HepG2 (cell line): Measurements from ENCODE around the gene GLRA3. TPM values are rescaled to one million over a fixed set of nuclear protein-coding genes. Genes with fewer than 3 reads are reported as not detected.
A peak's percentile ranks its signal among the peaks of the same experiment; 100 is the strongest.

Source experiments
- ATAC-seq: fragments of 200-7000 bp; cut with Tn5 transposase; 3 replicates; pipeline ENCODE4 v1.9.1; 2020; ENCODE audit warnings: mild to moderate bottlenecking, moderate library complexity
- BruUV-seq: library from RNA; stranded (reverse); fragments of 400-500 nt; replicated peaks from 2 replicates; lab custom pipeline; 2021; lab: Mats Ljungman, UMichigan
- CTCF ChIA-PET: fragments of 300-600 bp; formaldehyde crosslinking; extraction: SDS; loops from one replicate; lab custom pipeline; 2021; ENCODE audit warnings: low total read pairs, inconsistent platforms, low intra/inter-chr PET ratio; lab: Yijun Ruan, JAX
- POLR2A ChIA-PET: fragments of 350-600 bp; sonication (Branson Sonifier 250); formaldehyde crosslinking; loops from one replicate; lab custom pipeline; 2020; ENCODE audit warnings: antibody characterized with exemption, inconsistent platforms; lab: Yijun Ruan, JAX
- DNase-seq: peaks from one replicate; pipeline ENCODE4 v3.0.0-alpha.2; 2015; ENCODE audit warnings: low spot score
- FAIRE-seq: peaks from 3 replicates; lab custom pipeline; 2011; peaks lifted over from hg19 to GRCh38; lab: Jason Lieb, UNC
- H2AFZ ChIP-seq: one replicate; pipeline ENCODE4 v1.6.1; 2011; ENCODE audit warnings: low read length, inconsistent platforms
- H3K27ac ChIP-seq: fragments of 300-600 bp; 3 replicates; pipeline ENCODE4 v1.8.0; 2011; ENCODE audit warnings: mixed run types, mild to moderate bottlenecking, mixed read lengths, low read length, inconsistent platforms; ENCODE audit not compliant: insufficient read depth; ENCODE audit errors: extremely low read length
- H3K27me3 ChIP-seq, 2 experiments: fragments of 200-600 bp in 1 of 2; 2 replicates in 1 of 2; 3 replicates in 1 of 2; pipeline versions ENCODE4 v1.6.0 to v1.8.0; 2011; ENCODE audit warnings: low read length in 2 of 2, mild to moderate bottlenecking in 2 of 2, moderate library complexity in 2 of 2, inconsistent platforms in 1 of 2; ENCODE audit not compliant: insufficient read depth in 2 of 2, control insufficient read depth in 1 of 2
- H3K36me3 ChIP-seq, 2 experiments: fragments of 200-600 bp in 1 of 2; replicated peaks in 1 of 2; 2 replicates in 1 of 2; 3 replicates in 1 of 2; pipeline versions ENCODE4 v1.5.1 to v1.8.0; 2011; ENCODE audit warnings: low read length in 2 of 2, inconsistent platforms in 1 of 2; ENCODE audit not compliant: insufficient read depth in 2 of 2, control insufficient read depth in 1 of 2
- H3K4me1 ChIP-seq: 2 replicates; pipeline ENCODE4 v1.5.1; 2012; ENCODE audit warnings: low read length, inconsistent platforms; ENCODE audit not compliant: insufficient read depth
- H3K4me2 ChIP-seq: 2 replicates; pipeline ENCODE4 v1.6.0; 2011; ENCODE audit warnings: low read depth, low read length, inconsistent platforms
- H3K4me3 ChIP-seq, 3 experiments: fragments of 200-600 bp in 1 of 3; sonication (generic), shearing (Covaris generic) in 1 of 3; replicated peaks in 1 of 3; 2 replicates each; pipeline ENCODE4 v1.5.1; 2011 to 2016; ENCODE audit warnings: low read length in 3 of 3, inconsistent platforms in 2 of 3, low read depth in 2 of 3, mild to moderate bottlenecking in 2 of 3, control low read depth in 1 of 3, mixed read lengths in 1 of 3; ENCODE audit not compliant: insufficient read depth in 1 of 3
- H3K79me2 ChIP-seq: one replicate; pipeline ENCODE4 v1.6.1; 2011; ENCODE audit warnings: low read length, inconsistent platforms; ENCODE audit not compliant: insufficient read depth
- H3K9ac ChIP-seq: 2 replicates; pipeline ENCODE4 v1.6.0; 2011; ENCODE audit warnings: mild to moderate bottlenecking, low read depth, low read length, inconsistent platforms; ENCODE audit not compliant: insufficient read depth
- H3K9me3 ChIP-seq: 2 replicates; pipeline ENCODE4 v1.5.1; 2012; ENCODE audit warnings: mild to moderate bottlenecking, low read length
- H4K20me1 ChIP-seq: 2 replicates; pipeline ENCODE4 v1.6.0; 2011; ENCODE audit warnings: inconsistent platforms, mild to moderate bottlenecking, low read length, moderate library complexity; ENCODE audit not compliant: insufficient read depth
- MAFG ChIP-seq: sonication (generic); formaldehyde crosslinking; IDR thresholded peaks from 2 replicates; pipeline ENCODE4 v1.5.1; 2020; ENCODE audit warnings: mild to moderate bottlenecking, missing genetic modification reagents
- MATR3 ChIP-seq: sonication (generic); formaldehyde crosslinking; IDR thresholded peaks from 2 replicates; pipeline ENCODE4 v1.4.0; 2020; ENCODE audit warnings: missing genetic modification reagents
- NR1H2 ChIP-seq: sonication (generic); formaldehyde crosslinking; IDR thresholded peaks from 2 replicates; pipeline ENCODE4 v1.8.1; 2022; ENCODE audit warnings: low read depth, missing genetic modification reagents, borderline replicate concordance
- SP1 ChIP-seq, 2 experiments: fragments of 450-650 bp in 1 of 2; sonication (generic) in 1 of 2; formaldehyde crosslinking in 1 of 2; IDR thresholded peaks; 2 replicates each; pipeline versions ENCODE4 v1.4.0 to v1.6.1; 2016 to 2020; ENCODE audit warnings: missing genetic modification reagents in 1 of 2
- STAG1 ChIP-seq: sonication (generic); formaldehyde crosslinking; IDR thresholded peaks from 2 replicates; pipeline ENCODE4 v1.4.0; 2020; ENCODE audit warnings: missing genetic modification reagents
- ZMAT5 ChIP-seq: sonication (generic); formaldehyde crosslinking; IDR thresholded peaks from 2 replicates; pipeline ENCODE4 v1.5.0; 2020; ENCODE audit warnings: mild to moderate bottlenecking, low read depth, missing genetic modification reagents, borderline replicate concordance
- ZNF207 ChIP-seq: fragments of 450-650 bp; IDR thresholded peaks from 2 replicates; pipeline ENCODE4 v1.6.1; 2016; ENCODE audit warnings: antibody characterized with exemption, borderline replicate concordance
- ZNF501 ChIP-seq: sonication (generic); formaldehyde crosslinking; IDR thresholded peaks from 2 replicates; pipeline ENCODE4 v1.5.1; 2020; ENCODE audit warnings: mild to moderate bottlenecking, moderate library complexity, missing genetic modification reagents
- ZNF703 ChIP-seq: sonication (generic); formaldehyde crosslinking; IDR thresholded peaks from 2 replicates; pipeline ENCODE4 v1.5.1; 2020; ENCODE audit warnings: missing genetic modification reagents, mild to moderate bottlenecking, moderate library complexity, borderline replicate concordance
- WGBS: methylation state at CpG from one replicate; pipeline ENCODE4 v1.1.6; 2017; ENCODE audit warnings: low lambda C conversion rate; 5-methylcytosine and 5-hydroxymethylcytosine counted together
- in situ Hi-C: cut with HindIII; loops from 2 replicates; pipeline ENCODE4 v1.10.0; 2017; ENCODE audit warnings: low pct_unique_long_range_greater_than_20kb; ENCODE audit not compliant: extremely low pct_ligation_motif_present
- intact Hi-C: fragments of 100-400 bp; cut with micrococcal nuclease; formaldehyde crosslinking; loops from one replicate; pipeline ENCODE4 v1.10.0; 2022; ENCODE audit not compliant: unreplicated experiment
- polyA plus RNA-seq, 8 experiments: library from polyadenylated mRNA; depleted of rRNA in 3 of 8; stranded (reverse) in 7 of 8; unstranded in 1 of 8; fragments of >200 nt; fragmentation: Illumina TruSeq in 4 of 8; extraction: Trizol in 4 of 8; gene quantifications; 2 replicates each; pipeline versions ENCODE4 v1.2.1 to v1.2.3, GENCODE V29; 2011 to 2016; ENCODE audit warnings: low read depth in 4 of 8, missing spikeins in 1 of 8, mixed read lengths in 1 of 8; ENCODE audit not compliant: insufficient read depth in 1 of 8
- total RNA-seq, 5 experiments: library from RNA; depleted of rRNA; stranded (reverse); fragments of >200 nt; fragmentation: Illumina TruSeq; extraction: Trizol; gene quantifications; 2 replicates each; pipeline ENCODE4 v1.2.3, GENCODE V29; 2016; ENCODE audit warnings: low read depth in 1 of 5
- TF ChIP-seq, protein P1 (sequence below): sonication (generic); formaldehyde crosslinking; IDR thresholded peaks from 2 replicates; pipeline ENCODE4 v1.5.0; 2020; ENCODE audit warnings: missing genetic modification reagents
- TF ChIP-seq, protein P2 (sequence below): sonication (generic); formaldehyde crosslinking; IDR thresholded peaks from 2 replicates; pipeline ENCODE4 v1.5.0; 2020; ENCODE audit warnings: mild to moderate bottlenecking, missing genetic modification reagents
- TF ChIP-seq, protein P3 (sequence below): sonication (generic); formaldehyde crosslinking; IDR thresholded peaks from 2 replicates; pipeline ENCODE4 v1.4.0; 2020; ENCODE audit warnings: missing genetic modification reagents
- TF ChIP-seq, protein P4 (sequence below): sonication (generic); formaldehyde crosslinking; IDR thresholded peaks from 2 replicates; pipeline ENCODE4 v1.4.0; 2020; ENCODE audit warnings: mild to moderate bottlenecking, missing genetic modification reagents

The GLRA3 gene
- total and polyA plus RNA-seq, 2 of the 13 experiments (the other 11 are each of a cell fraction or from before 2014, with no cell fraction given), result not detected

- Histone ChIP-seq H3K4me2 (no peak overlapping the region), H3K27me3 (no peaks in the 10 kb centered on the region), H3K27ac (no peak overlapping the region), H3K9ac (no peak overlapping the region), H4K20me1 (no peaks in the 10 kb centered on the region), H2AFZ (no peak overlapping the region), H3K9me3 (no peaks in the 10 kb centered on the region), H3K4me1 (no peaks in the 10 kb centered on the region), H3K79me2 (no peaks in the 10 kb centered on the region), H3K36me3 (no peaks in the 10 kb centered on the region), H3K4me3 (no peak overlapping the region)
- in situ Hi-C loops (loop anchor here (5.0 kb wide), 1 partner anchor 352 kb away; no protein-coding TSS in a partner anchor), intact Hi-C loops (loop anchor here (1.0 kb wide), 1 partner anchor 349 kb away; no protein-coding TSS in a partner anchor)
- peak; percentile 17 for DNase-seq
- BruUV-seq, result no TSS peak
- ChIA-PET POLR2A (no interaction called here), CTCF (interaction anchor here (0.7 kb wide), 1 partner anchor 350 kb away, joined by 3 read pairs; no protein-coding TSS in a partner anchor)
- peak; percentile 61 for FAIRE-seq
- 12% methylated on average over 8 of the region's 8 CpGs for WGBS
- ATAC-seq, result peak; percentile 86
- TF ChIP-seq ZNF501 (no peak), ZMAT5 (no peak), NR1H2 (CRISPR knock-in tag) (no peak), ZNF703 (CRISPR knock-in tag) (no peak), SP1 (IDR thresholded peaks at IDR 0.05) (no peak), SP1 (CRISPR knock-in tag; IDR thresholded peaks at IDR 0.05) (no peak), MAFG (CRISPR knock-in tag) (no peak), ZNF207 (no peak), STAG1 (CRISPR knock-in tag) (peak; percentile 28), MATR3 (no peak)
- TF ChIP-seq, protein P1, sequence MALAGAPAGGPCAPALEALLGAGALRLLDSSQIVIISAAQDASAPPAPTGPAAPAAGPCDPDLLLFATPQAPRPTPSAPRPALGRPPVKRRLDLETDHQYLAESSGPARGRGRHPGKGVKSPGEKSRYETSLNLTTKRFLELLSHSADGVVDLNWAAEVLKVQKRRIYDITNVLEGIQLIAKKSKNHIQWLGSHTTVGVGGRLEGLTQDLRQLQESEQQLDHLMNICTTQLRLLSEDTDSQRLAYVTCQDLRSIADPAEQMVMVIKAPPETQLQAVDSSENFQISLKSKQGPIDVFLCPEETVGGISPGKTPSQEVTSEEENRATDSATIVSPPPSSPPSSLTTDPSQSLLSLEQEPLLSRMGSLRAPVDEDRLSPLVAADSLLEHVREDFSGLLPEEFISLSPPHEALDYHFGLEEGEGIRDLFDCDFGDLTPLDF (CRISPR knock-in tag), result no peak
- TF ChIP-seq, protein P2, sequence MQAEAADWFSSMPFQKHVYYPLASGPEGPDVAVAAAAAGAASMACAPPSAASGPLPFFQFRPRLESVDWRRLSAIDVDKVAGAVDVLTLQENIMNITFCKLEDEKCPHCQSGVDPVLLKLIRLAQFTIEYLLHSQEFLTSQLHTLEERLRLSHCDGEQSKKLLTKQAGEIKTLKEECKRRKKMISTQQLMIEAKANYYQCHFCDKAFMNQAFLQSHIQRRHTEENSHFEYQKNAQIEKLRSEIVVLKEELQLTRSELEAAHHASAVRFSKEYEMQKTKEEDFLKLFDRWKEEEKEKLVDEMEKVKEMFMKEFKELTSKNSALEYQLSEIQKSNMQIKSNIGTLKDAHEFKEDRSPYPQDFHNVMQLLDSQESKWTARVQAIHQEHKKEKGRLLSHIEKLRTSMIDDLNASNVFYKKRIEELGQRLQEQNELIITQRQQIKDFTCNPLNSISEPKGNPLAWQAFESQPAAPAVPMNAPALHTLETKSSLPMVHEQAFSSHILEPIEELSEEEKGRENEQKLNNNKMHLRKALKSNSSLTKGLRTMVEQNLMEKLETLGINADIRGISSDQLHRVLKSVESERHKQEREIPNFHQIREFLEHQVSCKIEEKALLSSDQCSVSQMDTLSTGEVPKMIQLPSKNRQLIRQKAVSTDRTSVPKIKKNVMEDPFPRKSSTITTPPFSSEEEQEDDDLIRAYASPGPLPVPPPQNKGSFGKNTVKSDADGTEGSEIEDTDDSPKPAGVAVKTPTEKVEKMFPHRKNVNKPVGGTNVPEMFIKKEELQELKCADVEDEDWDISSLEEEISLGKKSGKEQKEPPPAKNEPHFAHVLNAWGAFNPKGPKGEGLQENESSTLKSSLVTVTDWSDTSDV, result no peak
- TF ChIP-seq, protein P3, sequence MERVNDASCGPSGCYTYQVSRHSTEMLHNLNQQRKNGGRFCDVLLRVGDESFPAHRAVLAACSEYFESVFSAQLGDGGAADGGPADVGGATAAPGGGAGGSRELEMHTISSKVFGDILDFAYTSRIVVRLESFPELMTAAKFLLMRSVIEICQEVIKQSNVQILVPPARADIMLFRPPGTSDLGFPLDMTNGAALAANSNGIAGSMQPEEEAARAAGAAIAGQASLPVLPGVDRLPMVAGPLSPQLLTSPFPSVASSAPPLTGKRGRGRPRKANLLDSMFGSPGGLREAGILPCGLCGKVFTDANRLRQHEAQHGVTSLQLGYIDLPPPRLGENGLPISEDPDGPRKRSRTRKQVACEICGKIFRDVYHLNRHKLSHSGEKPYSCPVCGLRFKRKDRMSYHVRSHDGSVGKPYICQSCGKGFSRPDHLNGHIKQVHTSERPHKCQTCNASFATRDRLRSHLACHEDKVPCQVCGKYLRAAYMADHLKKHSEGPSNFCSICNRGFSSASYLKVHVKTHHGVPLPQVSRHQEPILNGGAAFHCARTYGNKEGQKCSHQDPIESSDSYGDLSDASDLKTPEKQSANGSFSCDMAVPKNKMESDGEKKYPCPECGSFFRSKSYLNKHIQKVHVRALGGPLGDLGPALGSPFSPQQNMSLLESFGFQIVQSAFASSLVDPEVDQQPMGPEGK (CRISPR knock-in tag), result peak; percentile 44
- TF ChIP-seq, protein P4, sequence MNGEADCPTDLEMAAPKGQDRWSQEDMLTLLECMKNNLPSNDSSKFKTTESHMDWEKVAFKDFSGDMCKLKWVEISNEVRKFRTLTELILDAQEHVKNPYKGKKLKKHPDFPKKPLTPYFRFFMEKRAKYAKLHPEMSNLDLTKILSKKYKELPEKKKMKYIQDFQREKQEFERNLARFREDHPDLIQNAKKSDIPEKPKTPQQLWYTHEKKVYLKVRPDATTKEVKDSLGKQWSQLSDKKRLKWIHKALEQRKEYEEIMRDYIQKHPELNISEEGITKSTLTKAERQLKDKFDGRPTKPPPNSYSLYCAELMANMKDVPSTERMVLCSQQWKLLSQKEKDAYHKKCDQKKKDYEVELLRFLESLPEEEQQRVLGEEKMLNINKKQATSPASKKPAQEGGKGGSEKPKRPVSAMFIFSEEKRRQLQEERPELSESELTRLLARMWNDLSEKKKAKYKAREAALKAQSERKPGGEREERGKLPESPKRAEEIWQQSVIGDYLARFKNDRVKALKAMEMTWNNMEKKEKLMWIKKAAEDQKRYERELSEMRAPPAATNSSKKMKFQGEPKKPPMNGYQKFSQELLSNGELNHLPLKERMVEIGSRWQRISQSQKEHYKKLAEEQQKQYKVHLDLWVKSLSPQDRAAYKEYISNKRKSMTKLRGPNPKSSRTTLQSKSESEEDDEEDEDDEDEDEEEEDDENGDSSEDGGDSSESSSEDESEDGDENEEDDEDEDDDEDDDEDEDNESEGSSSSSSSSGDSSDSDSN (CRISPR knock-in tag), result no peak
These were observed 114.4 kb downstream of the GLRA3 start for GRCh38 chr4:174714393-174715211.
